ENCODE data around the gene MAP3K9.
A peak's percentile ranks its signal among the peaks of the same experiment; 100 is the strongest.

- TF ChIP-seq CTCF (IDR thresholded peaks at IDR 0.05), result peak; percentile 38
- no peak for TF ChIP-seq ATF3 (CRISPR knock-in tag; conservative IDR thresholded peaks at IDR 0.05)
- no peak for TF ChIP-seq NFE2L1 (CRISPR knock-in tag; IDR thresholded peaks at IDR 0.05)
Observed at GRCh38 chr14:70714055-70714550, 95.2 kb downstream of the MAP3K9 start.

All from WTC11 (cell line).